SJCRH30 (cell line): Measurements from ENCODE around the gene TBCK. TPM values are rescaled to one million over a fixed set of nuclear protein-coding genes. Genes with fewer than 3 reads are reported as not detected.
A peak's percentile ranks its signal among the peaks of the same experiment; 100 is the strongest.

ENCODE experiments used
- DNase-seq, 2 experiments: peaks; one replicate each; pipeline ENCODE4 v3.0.0-alpha.2; 2015 to 2020
- H3K27ac ChIP-seq: fragments of 250-450 bp; sonication (Bioruptor Pico); 2 replicates; pipeline ENCODE4 v1.5.1; 2020; ENCODE audit warnings: mild to moderate bottlenecking, moderate library complexity
- H3K27me3 ChIP-seq: fragments of 250-450 bp; sonication (Bioruptor Pico); 2 replicates; pipeline ENCODE4 v1.5.1; 2020; ENCODE audit warnings: mild to moderate bottlenecking, moderate library complexity
- H3K36me3 ChIP-seq: fragments of 250-450 bp; sonication (Bioruptor Pico); 2 replicates; pipeline ENCODE4 v1.5.1; 2020; ENCODE audit warnings: mild to moderate bottlenecking, moderate library complexity
- H3K4me1 ChIP-seq: fragments of 250-450 bp; sonication (Bioruptor Pico); 2 replicates; pipeline ENCODE4 v1.5.1; 2020; ENCODE audit warnings: mild to moderate bottlenecking, moderate library complexity
- H3K4me3 ChIP-seq: fragments of 250-450 bp; sonication (Bioruptor Pico); 2 replicates; pipeline ENCODE4 v1.5.1; 2020; ENCODE audit warnings: mild to moderate bottlenecking, moderate library complexity
- H3K9me3 ChIP-seq: fragments of 250-450 bp; sonication (Bioruptor Pico); replicated peaks from 2 replicates; pipeline ENCODE4 v1.5.1; 2020; ENCODE audit warnings: mild to moderate bottlenecking, moderate library complexity
- total RNA-seq: library from RNA; depleted of rRNA; stranded (reverse); fragments of >200 nt; shearing (Covaris generic); gene quantifications from 2 replicates; pipeline ENCODE4 v1.2.3, GENCODE V29; 2014

The TBCK gene
- total RNA-seq, 1 experiment from 2014 or later: 26.5 TPM

GRCh38 chr4:106056914-106057313 lies 259.1 kb downstream of the TBCK start:
- H3K27ac ChIP-seq: no peak overlapping the region
- no peak for DNase-seq
- H3K27me3 ChIP-seq: no peaks in the 10 kb centered on the region
- H3K4me3 ChIP-seq: no peak overlapping the region
- H3K36me3 ChIP-seq: no peaks in the 10 kb centered on the region
- H3K9me3 ChIP-seq: no peaks in the 10 kb centered on the region
- no peaks in the 10 kb centered on the region; the same call in 1 of the 2 replicates for H3K4me1 ChIP-seq

- H3K27me3 ChIP-seq: no peaks in the 10 kb centered on the region
- H3K36me3 ChIP-seq: peaks cover 3% of the 10 kb centered on the region; the same call in 1 of the 2 replicates
- DNase-seq: no peak
- no peaks in the 10 kb centered on the region for H3K4me1 ChIP-seq
- no peak overlapping the region for H3K4me3 ChIP-seq
- no peak overlapping the region for H3K27ac ChIP-seq
- no peaks in the 10 kb centered on the region for H3K9me3 ChIP-seq
These were observed 264.5 kb downstream of the TBCK start for GRCh38 chr4:106051514-106051913.

- no peaks in the 10 kb centered on the region for H3K4me1 ChIP-seq
- no peak overlapping the region for H3K27ac ChIP-seq
- H3K36me3 ChIP-seq: peaks cover 3% of the 10 kb centered on the region; the same call in 1 of the 2 replicates
- H3K27me3 ChIP-seq: no peaks in the 10 kb centered on the region
- H3K9me3 ChIP-seq: no peaks in the 10 kb centered on the region
- no peak overlapping the region for H3K4me3 ChIP-seq
- no peak for DNase-seq
These were observed 266.5 kb downstream of the TBCK start for GRCh38 chr4:106049490-106049889.

- Histone ChIP-seq H3K4me3 (no peak overlapping the region), H3K27ac (no peak overlapping the region), H3K4me1 (no peaks in the 10 kb centered on the region), H3K36me3 (peaks cover 3% of the 10 kb centered on the region; the same call in 1 of the 2 replicates), H3K9me3 (0 out of 2 replicates have a peak, but pooled peaks cover 3% of the 10 kb centered on the region), H3K27me3 (no peaks in the 10 kb centered on the region)
- DNase-seq: no peak
These were observed 267.6 kb downstream of the TBCK start for GRCh38 chr4:106048250-106048971.

- Histone ChIP-seq H3K4me1 (no peaks in the 10 kb centered on the region), H3K36me3 (peaks cover 3% of the 10 kb centered on the region; the same call in 1 of the 2 replicates), H3K27me3 (no peaks in the 10 kb centered on the region), H3K9me3 (0 out of 2 replicates have a peak, but pooled peaks cover 3% of the 10 kb centered on the region), H3K4me3 (no peak overlapping the region), H3K27ac (no peak overlapping the region)
- DNase-seq: no peak
These were observed 269.9 kb downstream of the TBCK start for GRCh38 chr4:106046083-106046482.

- no peak for DNase-seq
- H3K36me3 ChIP-seq: no peaks in the 10 kb centered on the region
- no peak overlapping the region for H3K27ac ChIP-seq
- peaks cover 11% of the 10 kb centered on the region for H3K4me1 ChIP-seq
- H3K4me3 ChIP-seq: no peak overlapping the region
- no peaks in the 10 kb centered on the region for H3K27me3 ChIP-seq
- 0 out of 2 replicates have a peak, but pooled peaks cover 3% of the 10 kb centered on the region for H3K9me3 ChIP-seq
These were observed 274.6 kb downstream of the TBCK start for GRCh38 chr4:106041294-106042002.

GRCh38 chr4:106039796-106040195 lies 276.2 kb downstream of the TBCK start:
- H3K4me3 ChIP-seq: no peak overlapping the region
- 0 out of 2 replicates have a peak, but pooled peaks cover 3% of the 10 kb centered on the region for H3K9me3 ChIP-seq
- H3K4me1 ChIP-seq: peaks cover 21% of the 10 kb centered on the region
- DNase-seq: peak in 1 of 2 experiments; percentile 40
- no peak overlapping the region for H3K27ac ChIP-seq
- no peaks in the 10 kb centered on the region for H3K36me3 ChIP-seq
- H3K27me3 ChIP-seq: no peaks in the 10 kb centered on the region

GRCh38 chr4:106038908-106039307 lies 277.1 kb downstream of the TBCK start:
- H3K27ac ChIP-seq: no peak overlapping the region
- no peak for DNase-seq
- H3K4me1 ChIP-seq: peaks cover 30% of the 10 kb centered on the region
- no peaks in the 10 kb centered on the region for H3K27me3 ChIP-seq
- H3K4me3 ChIP-seq: no peak overlapping the region
- H3K36me3 ChIP-seq: no peaks in the 10 kb centered on the region
- 0 out of 2 replicates have a peak, but pooled peaks cover 3% of the 10 kb centered on the region for H3K9me3 ChIP-seq

GRCh38 chr4:106038012-106038411 lies 278.0 kb downstream of the TBCK start:
- Histone ChIP-seq H3K27me3 (no peaks in the 10 kb centered on the region), H3K36me3 (no peaks in the 10 kb centered on the region), H3K27ac (no peak overlapping the region), H3K9me3 (no peaks in the 10 kb centered on the region), H3K4me3 (no peak overlapping the region), H3K4me1 (peaks cover 39% of the 10 kb centered on the region)
- peak in 1 of 2 experiments; percentile 22 for DNase-seq

- no peaks in the 10 kb centered on the region for H3K9me3 ChIP-seq
- no peak overlapping the region for H3K4me3 ChIP-seq
- no peaks in the 10 kb centered on the region for H3K36me3 ChIP-seq
- no peaks in the 10 kb centered on the region for H3K27me3 ChIP-seq
- DNase-seq: no peak
- H3K27ac ChIP-seq: no peak overlapping the region
- peaks cover 44% of the 10 kb centered on the region for H3K4me1 ChIP-seq
These were observed 279.2 kb downstream of the TBCK start for GRCh38 chr4:106036848-106037247.

- Histone ChIP-seq H3K4me3 (no peak overlapping the region), H3K27ac (no peak overlapping the region)
- DNase-seq: no peak
These were observed 279.7 kb downstream of the TBCK start for GRCh38 chr4:106036334-106036733.

GRCh38 chr4:106035204-106035603 lies 280.8 kb downstream of the TBCK start:
- peak in 1 of 2 experiments; percentile 26 for DNase-seq
- Histone ChIP-seq H3K9me3 (0 out of 2 replicates have a peak, but pooled peaks cover 3% of the 10 kb centered on the region), H3K4me1 (peaks cover 43% of the 10 kb centered on the region), H3K27me3 (no peaks in the 10 kb centered on the region), H3K27ac (peak overlapping the region; percentile 60), H3K36me3 (no peaks in the 10 kb centered on the region), H3K4me3 (no peak overlapping the region)

More at GRCh38 chr4:106036334-106036733, 279.7 kb downstream of the TBCK start:
- Histone ChIP-seq H3K27me3 (no peaks in the 10 kb centered on the region), H3K4me1 (peaks cover 44% of the 10 kb centered on the region), H3K36me3 (no peaks in the 10 kb centered on the region), H3K9me3 (no peaks in the 10 kb centered on the region)

- Histone ChIP-seq H3K27ac (peak overlapping the region; percentile 60), H3K36me3 (no peaks in the 10 kb centered on the region), H3K4me3 (no peak overlapping the region), H3K27me3 (no peaks in the 10 kb centered on the region), H3K9me3 (0 out of 2 replicates have a peak, but pooled peaks cover 3% of the 10 kb centered on the region), H3K4me1 (peaks cover 39% of the 10 kb centered on the region)
- DNase-seq: peak in 1 of 2 experiments; percentile 68
These were observed 281.3 kb downstream of the TBCK start for GRCh38 chr4:106034751-106035150.

- no peaks in the 10 kb centered on the region for H3K36me3 ChIP-seq
- peak; percentile 41 to 65 for DNase-seq
- peaks cover 33% of the 10 kb centered on the region for H3K4me1 ChIP-seq
- H3K27me3 ChIP-seq: no peaks in the 10 kb centered on the region
- H3K27ac ChIP-seq: peak overlapping the region; percentile 60
- H3K9me3 ChIP-seq: 0 out of 2 replicates have a peak, but pooled peaks cover 3% of the 10 kb centered on the region
- H3K4me3 ChIP-seq: no peak overlapping the region
These were observed 281.8 kb downstream of the TBCK start for GRCh38 chr4:106034220-106034619.

GRCh38 chr4:106033469-106033868 lies 282.5 kb downstream of the TBCK start:
- no peak for DNase-seq
- Histone ChIP-seq H3K9me3 (0 out of 2 replicates have a peak, but pooled peaks cover 3% of the 10 kb centered on the region), H3K27ac (peak overlapping the region; percentile 60), H3K4me1 (peaks cover 33% of the 10 kb centered on the region), H3K27me3 (no peaks in the 10 kb centered on the region), H3K36me3 (no peaks in the 10 kb centered on the region), H3K4me3 (no peak overlapping the region)
